Neural progenitor cell (in vitro differentiated cells): ENCODE measurements around the gene C1QTNF1. TPM values are rescaled to one million over a fixed set of nuclear protein-coding genes. Genes with fewer than 3 reads are reported as not detected.

Source experiments
- DNase-seq: peaks from one replicate; pipeline ENCODE4 v3.0.0-alpha.2; 2016; ENCODE audit warnings: low spot score
- H2AFZ ChIP-seq: fragments of 200-600 bp; sonication (generic); replicated peaks from 2 replicates; pipeline ENCODE4 v1.6.1; 2016; ENCODE audit warnings: antibody characterized with exemption
- H3F3A ChIP-seq: fragments of 200-600 bp; sonication (generic); 2 replicates; pipeline ENCODE4 v1.6.1; 2016; ENCODE audit warnings: antibody characterized with exemption, low read depth
- H3K27ac ChIP-seq: fragments of 200-600 bp; sonication (generic); 2 replicates; pipeline ENCODE4 v1.5.1; 2016; ENCODE audit warnings: mild to moderate bottlenecking
- H3K27me3 ChIP-seq: fragments of 200-600 bp; sonication (generic); 2 replicates; pipeline ENCODE4 v1.6.1; 2016; ENCODE audit warnings: mild to moderate bottlenecking, moderate library complexity
- H3K36me3 ChIP-seq: fragments of 200-600 bp; sonication (generic); 2 replicates; pipeline ENCODE4 v1.5.1; 2016
- H3K4me1 ChIP-seq: fragments of 200-600 bp; sonication (generic); 2 replicates; pipeline ENCODE4 v1.6.1; 2016; ENCODE audit warnings: mixed run types
- H3K4me2 ChIP-seq: fragments of 200-600 bp; sonication (generic); 2 replicates; pipeline ENCODE4 v1.6.1; 2016
- H3K4me3 ChIP-seq: fragments of 200-600 bp; sonication (generic); 2 replicates; pipeline ENCODE4 v1.5.1; 2016
- H3K79me2 ChIP-seq: fragments of 200-600 bp; sonication (generic); 2 replicates; pipeline ENCODE4 v1.6.1; 2016; ENCODE audit warnings: low read depth
- H3K9ac ChIP-seq: fragments of 200-600 bp; sonication (generic); 2 replicates; pipeline ENCODE4 v1.6.1; 2016
- H3K9me3 ChIP-seq: fragments of 200-600 bp; sonication (generic); 2 replicates; pipeline ENCODE4 v1.5.1; 2016; ENCODE audit warnings: low read depth
- H4K20me1 ChIP-seq: fragments of 200-600 bp; sonication (generic); 2 replicates; pipeline ENCODE4 v1.6.1; 2016; ENCODE audit warnings: low read depth
- H3K27ac Mint-ChIP-seq: 3 replicates; pipeline ENCODE4 v1.8.0; 2021; ENCODE audit warnings: mixed read lengths
- H3K27me3 Mint-ChIP-seq: 2 replicates; pipeline ENCODE4 v1.8.0; 2022; ENCODE audit warnings: low read depth, mild to moderate bottlenecking, inconsistent platforms, moderate library complexity, mixed read lengths; ENCODE audit not compliant: insufficient read depth
- H3K36me3 Mint-ChIP-seq: 3 replicates; pipeline ENCODE4 v1.8.0; 2021; ENCODE audit warnings: mixed read lengths
- H3K4me1 Mint-ChIP-seq: 3 replicates; pipeline ENCODE4 v1.8.0; 2021; ENCODE audit warnings: mixed read lengths
- H3K4me3 Mint-ChIP-seq: 3 replicates; pipeline ENCODE4 v1.8.0; 2021; ENCODE audit warnings: mild to moderate bottlenecking, moderate library complexity, mixed read lengths
- H3K9me3 Mint-ChIP-seq: 3 replicates; pipeline ENCODE4 v1.8.0; 2020; ENCODE audit warnings: mixed read lengths
- CTCF ChIP-seq: fragments of 200-600 bp; sonication (generic); IDR thresholded peaks from 2 replicates; pipeline ENCODE4 v1.5.1; 2017; ENCODE audit warnings: antibody characterized with exemption, mild to moderate bottlenecking
- EZH2 ChIP-seq: fragments of 200-600 bp; sonication (generic); IDR thresholded peaks from 2 replicates; pipeline ENCODE4 v1.6.1; 2017; ENCODE audit warnings: antibody characterized with exemption, mild to moderate bottlenecking, moderate library complexity
- EZH2phosphoT487 ChIP-seq: fragments of 200-600 bp; sonication (generic); IDR thresholded peaks from 2 replicates; pipeline ENCODE4 v1.6.1; 2017; ENCODE audit warnings: antibody characterized with exemption
- total RNA-seq: library from RNA; depleted of rRNA; stranded (reverse); fragments of >200 nt; gene quantifications from 2 replicates; pipeline ENCODE4 v1.2.3, GENCODE V29; 2015; ENCODE audit warnings: low replicate concordance

The C1QTNF1 gene
- total RNA-seq, 1 donor from 2014 or later: 1.4 TPM

- Histone ChIP-seq H3K27ac (no peak overlapping the region), H3K9me3 (no peaks in the 10 kb centered on the region), H3K4me1 (peaks cover 3% of the 10 kb centered on the region), H3K36me3 (no peaks in the 10 kb centered on the region), H3K4me3 (no peak overlapping the region), H3K4me2 (no peak overlapping the region), H4K20me1 (peaks cover 4% of the 10 kb centered on the region), H2AFZ (no peak overlapping the region), H3K27me3 (peaks cover 8% of the 10 kb centered on the region), H3K9ac (no peak overlapping the region), H3K79me2 (no peaks in the 10 kb centered on the region), H3F3A (no peaks in the 10 kb centered on the region)
- H3K27ac Mint-ChIP-seq: no peak overlapping the region
- peaks cover 9% of the 10 kb centered on the region for H3K4me1 Mint-ChIP-seq
- no peak overlapping the region for H3K4me3 Mint-ChIP-seq
- TF ChIP-seq EZH2phosphoT487: no peak
- TF ChIP-seq CTCF: no peak
- no peak for DNase-seq
- peaks cover 3% of the 10 kb centered on the region for H3K27me3 Mint-ChIP-seq
- peaks cover 12% of the 10 kb centered on the region for H3K36me3 Mint-ChIP-seq
- no peaks in the 10 kb centered on the region for H3K9me3 Mint-ChIP-seq
These were observed 55.6 kb downstream of the C1QTNF1 start for GRCh38 chr17:79079421-79080200.

GRCh38 chr17:79080349-79080748 lies 56.4 kb downstream of the C1QTNF1 start:
- H3K27me3 ChIP-seq: peaks cover 6% of the 10 kb centered on the region
- H3K79me2 ChIP-seq: no peaks in the 10 kb centered on the region
- H3K9me3 ChIP-seq: no peaks in the 10 kb centered on the region
- H3F3A ChIP-seq: no peaks in the 10 kb centered on the region
- peaks cover 3% of the 10 kb centered on the region for H3K4me1 ChIP-seq
- H3K27ac ChIP-seq: no peak overlapping the region
- no peak overlapping the region for H3K9ac ChIP-seq
- Mint-ChIP-seq H3K4me3 (no peak overlapping the region), H3K9me3 (no peaks in the 10 kb centered on the region), H3K27me3 (peaks cover 3% of the 10 kb centered on the region), H3K27ac (no peak overlapping the region), H3K4me1 (peaks cover 7% of the 10 kb centered on the region), H3K36me3 (peaks cover 12% of the 10 kb centered on the region)
- peaks cover 4% of the 10 kb centered on the region for H4K20me1 ChIP-seq
- no peak for DNase-seq
- TF ChIP-seq EZH2 (no peak), CTCF (no peak), EZH2phosphoT487 (no peak)
- no peak overlapping the region for H3K4me3 ChIP-seq
- no peak overlapping the region for H3K4me2 ChIP-seq
- no peak overlapping the region for H2AFZ ChIP-seq
- H3K36me3 ChIP-seq: no peaks in the 10 kb centered on the region

DNA sequence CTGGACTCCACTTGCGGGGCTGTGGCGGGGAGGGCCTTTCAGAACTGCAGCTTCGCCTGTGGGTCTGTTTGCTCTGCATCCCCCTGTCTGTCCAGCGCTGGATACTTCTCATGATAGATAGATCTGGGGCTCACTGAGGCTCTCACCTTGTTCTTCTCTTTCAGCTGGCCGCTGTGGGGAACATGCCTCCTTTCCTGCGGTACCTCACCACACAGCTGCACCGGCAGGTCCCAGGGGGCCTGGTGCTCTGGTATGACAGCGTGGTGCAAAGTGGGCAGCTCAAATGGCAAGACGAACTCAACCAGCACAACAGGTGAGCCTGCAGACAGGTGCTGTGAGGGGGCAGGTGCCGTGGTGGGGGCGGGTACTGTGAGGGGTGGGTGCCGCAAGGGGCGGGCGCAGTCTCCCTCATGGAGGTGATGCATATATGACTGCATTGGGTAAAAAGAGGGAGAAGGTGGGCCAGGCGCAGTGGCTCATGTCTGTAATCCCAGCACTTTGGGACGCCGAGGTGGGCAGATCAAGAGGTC lies 56.9 kb downstream of the C1QTNF1 start:
- Histone ChIP-seq H4K20me1 (peaks cover 4% of the 10 kb centered on the region), H2AFZ (no peak overlapping the region), H3K27ac (no peak overlapping the region), H3K4me3 (no peak overlapping the region), H3F3A (no peaks in the 10 kb centered on the region), H3K79me2 (no peaks in the 10 kb centered on the region), H3K9ac (no peak overlapping the region), H3K27me3 (peaks cover under 1% of the 10 kb centered on the region), H3K9me3 (no peaks in the 10 kb centered on the region), H3K36me3 (no peaks in the 10 kb centered on the region), H3K4me2 (no peak overlapping the region), H3K4me1 (no peaks in the 10 kb centered on the region)
- no peak overlapping the region for H3K27ac Mint-ChIP-seq
- no peak for DNase-seq
- peaks cover 2% of the 10 kb centered on the region for H3K4me1 Mint-ChIP-seq
- H3K36me3 Mint-ChIP-seq: peaks cover 10% of the 10 kb centered on the region
- no peak overlapping the region for H3K4me3 Mint-ChIP-seq
- peaks cover 3% of the 10 kb centered on the region for H3K27me3 Mint-ChIP-seq
- TF ChIP-seq EZH2: no peak
- TF ChIP-seq CTCF: no peak
- TF ChIP-seq EZH2phosphoT487: no peak
- H3K9me3 Mint-ChIP-seq: no peaks in the 10 kb centered on the region
